SK-N-SH (cell line): ENCODE results near the gene SMIM27. TPM values are rescaled to one million over a fixed set of nuclear protein-coding genes. Genes with fewer than 3 reads are reported as not detected.

Source experiments
- CTCF ChIA-PET: fragments of 300-600, 350-600 bp; formaldehyde crosslinking; extraction: SDS; loops from one replicate; lab custom pipeline; 2021; lab: Yijun Ruan, JAX
- POLR2A ChIA-PET: fragments of 350-600 bp; sonication (Branson Sonifier 250); formaldehyde crosslinking; extraction: SDS; loops from one replicate; lab custom pipeline; 2020; ENCODE audit warnings: antibody characterized with exemption, inconsistent platforms; lab: Yijun Ruan, JAX
- DNase-seq: peaks from one replicate; pipeline ENCODE4 v3.0.0; 2012
- H2AFZ ChIP-seq: fragments of 200-600 bp; sonication (generic); 2 replicates; pipeline ENCODE4 v1.8.1; 2016; ENCODE audit warnings: antibody characterized with exemption, mild to moderate bottlenecking, low read depth
- H3F3A ChIP-seq: fragments of 200-600 bp; sonication (generic); replicated peaks from 2 replicates; pipeline ENCODE3; 2016; ENCODE audit warnings: antibody characterized with exemption, mild to moderate bottlenecking; ENCODE audit not compliant: insufficient read depth
- H3K27ac ChIP-seq, 2 experiments: fragments of 200-500 bp in 1 of 2; fragments of 200-600 bp in 1 of 2; sonication (Bioruptor generic) in 1 of 2; sonication (generic), shearing (Covaris generic) in 1 of 2; 2 replicates each; pipeline versions ENCODE4 v1.5.1 to v1.6.1; 2014 to 2016; ENCODE audit warnings: low read depth in 2 of 2, inconsistent platforms in 1 of 2, low read length in 1 of 2, mild to moderate bottlenecking in 1 of 2, mixed read lengths in 1 of 2
- H3K27me3 ChIP-seq: fragments of 200-600 bp; sonication (generic), shearing (Covaris generic); 2 replicates; pipeline ENCODE4 v1.6.1; 2016; ENCODE audit warnings: mixed run types; ENCODE audit not compliant: insufficient read depth
- H3K36me3 ChIP-seq, 2 experiments: fragments of 200-500 bp in 1 of 2; fragments of 200-600 bp in 1 of 2; sonication (Bioruptor generic) in 1 of 2; sonication (generic) in 1 of 2; replicated peaks in 1 of 2; 2 replicates each; pipeline versions ENCODE3 to v1.5.1; 2014 to 2016; ENCODE audit warnings: low read length in 1 of 2, mild to moderate bottlenecking in 1 of 2; ENCODE audit not compliant: insufficient read depth in 2 of 2, control insufficient read depth in 1 of 2
- H3K4me1 ChIP-seq, 2 experiments: fragments of 200-500 bp in 1 of 2; fragments of 200-600 bp in 1 of 2; sonication (Bioruptor generic) in 1 of 2; sonication (generic), shearing (Covaris generic) in 1 of 2; 2 replicates each; pipeline versions ENCODE4 v1.5.1 to v1.6.1; 2014 to 2016; ENCODE audit warnings: low read depth in 1 of 2, low read length in 1 of 2, mixed run types in 1 of 2; ENCODE audit not compliant: insufficient read depth in 2 of 2, control insufficient read depth in 1 of 2
- H3K4me2 ChIP-seq: fragments of 200-600 bp; sonication (generic), shearing (Covaris generic); 2 replicates; pipeline ENCODE4 v1.6.1; 2017; ENCODE audit warnings: mixed run types
- H3K4me3 ChIP-seq, 2 experiments: fragments of 200-500 bp in 1 of 2; fragments of 200-600 bp in 1 of 2; sonication (Bioruptor generic) in 1 of 2; sonication (generic), shearing (Covaris generic) in 1 of 2; 2 replicates each; pipeline versions ENCODE4 v1.5.1 to v1.8.1; 2014 to 2016; ENCODE audit warnings: low read depth in 2 of 2, inconsistent platforms in 1 of 2, low read length in 1 of 2, mild to moderate bottlenecking in 1 of 2, mixed read lengths in 1 of 2, moderate library complexity in 1 of 2
- H3K79me2 ChIP-seq: fragments of 200-600 bp; sonication (generic); 2 replicates; pipeline ENCODE4 v1.8.1; 2017; ENCODE audit warnings: mild to moderate bottlenecking; ENCODE audit not compliant: insufficient read depth
- H3K9ac ChIP-seq: fragments of 200-600 bp; sonication (generic); 2 replicates; pipeline ENCODE4 v1.6.1; 2017; ENCODE audit warnings: mixed run types
- H3K9me2 ChIP-seq: fragments of 200-600 bp; sonication (generic); 2 replicates; pipeline ENCODE4 v1.6.1; 2017; ENCODE audit warnings: mixed run types
- H3K9me3 ChIP-seq: fragments of 200-600 bp; sonication (generic); 2 replicates; pipeline ENCODE4 v1.6.1; 2017; ENCODE audit warnings: mixed run types, mild to moderate bottlenecking, moderate library complexity
- H4K20me1 ChIP-seq: fragments of 200-600 bp; sonication (generic); 2 replicates; pipeline ENCODE4 v1.6.1; 2017; ENCODE audit warnings: mild to moderate bottlenecking, mixed run types; ENCODE audit not compliant: insufficient read depth
- CTCF ChIP-seq: fragments of 200-600 bp; sonication (generic); IDR thresholded peaks from 2 replicates; pipeline ENCODE4 v1.6.1; 2017; ENCODE audit warnings: antibody characterized with exemption, mild to moderate bottlenecking, moderate library complexity
- FOXM1 ChIP-seq: IDR thresholded peaks from 2 replicates; pipeline ENCODE4 v1.4.0; 2012; ENCODE audit warnings: low read depth, mild to moderate bottlenecking
- MEF2A ChIP-seq: IDR thresholded peaks from 2 replicates; pipeline ENCODE4 v1.4.0; 2012; ENCODE audit warnings: low read depth, borderline replicate concordance
- RFX5 ChIP-seq: IDR thresholded peaks from 2 replicates; pipeline ENCODE4 v1.6.1; 2012; ENCODE audit warnings: mild to moderate bottlenecking, improper control_type of control experiment, low read length
- RXRA ChIP-seq: IDR thresholded peaks from 2 replicates; pipeline ENCODE4 v1.4.0; 2012; ENCODE audit warnings: low read depth, mild to moderate bottlenecking, borderline replicate concordance
- YY1 ChIP-seq: IDR thresholded peaks from 2 replicates; pipeline ENCODE4 v1.4.0; 2012; ENCODE audit warnings: low read depth, mild to moderate bottlenecking
- WGBS: methylation state at CpG from one replicate; pipeline ENCODE4 v1.1.6; 2017; ENCODE audit warnings: low lambda C conversion rate; 5-methylcytosine and 5-hydroxymethylcytosine counted together
- polyA plus RNA-seq, 3 experiments: library from polyadenylated mRNA; depleted of rRNA; stranded (reverse); fragments of >200 nt; gene quantifications; 2 replicates each; pipeline ENCODE4 v1.2.3, GENCODE V29; 2012
- TF ChIP-seq, protein P1 (sequence below): IDR thresholded peaks from 2 replicates; pipeline ENCODE4 v1.6.1; 2012; ENCODE audit warnings: mild to moderate bottlenecking, low read depth, low read length, moderate library complexity
- TF ChIP-seq, protein P2 (sequence below): IDR thresholded peaks from 2 replicates; pipeline ENCODE4 v1.4.0; 2012; ENCODE audit warnings: low read depth

SMIM27 gene
- polyA plus RNA-seq, 1 of the 3 experiments (the other 2 are of a cell fraction), result 6.0 TPM

DNA sequence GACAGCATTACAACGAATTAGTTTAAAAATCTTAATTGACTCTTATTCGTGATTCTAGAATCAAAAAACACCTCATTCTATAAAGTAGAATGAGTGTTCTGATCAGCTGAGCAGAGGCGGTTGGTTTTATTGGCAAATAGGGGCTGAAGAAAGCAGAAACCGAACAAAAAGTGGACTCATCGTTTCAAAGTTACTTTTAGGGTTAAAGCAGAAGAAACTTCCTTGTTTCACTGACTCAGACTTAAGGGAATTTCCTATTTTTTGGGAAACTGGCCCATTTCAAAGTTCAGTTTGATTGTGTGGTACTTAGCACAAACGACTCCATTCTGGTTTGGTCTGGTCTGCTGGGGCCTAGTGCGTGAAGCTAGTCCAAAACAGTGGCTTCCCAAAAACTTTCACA is 21.7 kb downstream of the SMIM27 start:
- Histone ChIP-seq H3K27me3 (no peaks in the 10 kb centered on the region), H3K27ac (no peak overlapping the region), H3K4me3 (no peak overlapping the region), H3K36me3 (peaks cover 3 to 5% of the 10 kb centered on the region in 2 experiments)
- DNase-seq, result no peak
- 88% methylated on average over 7 of the region's 7 CpGs for WGBS
- POLR2A ChIA-PET, result interaction anchor here (0.9 kb wide), 1 partner anchor 22 kb away, joined by 3 read pairs; the partner anchor contains the start of genes SMIM27 and TOPORS
- TF ChIP-seq FOXM1 (no peak), MEF2A (no peak), CTCF (no peak), RFX5 (no peak), YY1 (no peak), RXRA (no peak)
- TF ChIP-seq, protein P1, sequence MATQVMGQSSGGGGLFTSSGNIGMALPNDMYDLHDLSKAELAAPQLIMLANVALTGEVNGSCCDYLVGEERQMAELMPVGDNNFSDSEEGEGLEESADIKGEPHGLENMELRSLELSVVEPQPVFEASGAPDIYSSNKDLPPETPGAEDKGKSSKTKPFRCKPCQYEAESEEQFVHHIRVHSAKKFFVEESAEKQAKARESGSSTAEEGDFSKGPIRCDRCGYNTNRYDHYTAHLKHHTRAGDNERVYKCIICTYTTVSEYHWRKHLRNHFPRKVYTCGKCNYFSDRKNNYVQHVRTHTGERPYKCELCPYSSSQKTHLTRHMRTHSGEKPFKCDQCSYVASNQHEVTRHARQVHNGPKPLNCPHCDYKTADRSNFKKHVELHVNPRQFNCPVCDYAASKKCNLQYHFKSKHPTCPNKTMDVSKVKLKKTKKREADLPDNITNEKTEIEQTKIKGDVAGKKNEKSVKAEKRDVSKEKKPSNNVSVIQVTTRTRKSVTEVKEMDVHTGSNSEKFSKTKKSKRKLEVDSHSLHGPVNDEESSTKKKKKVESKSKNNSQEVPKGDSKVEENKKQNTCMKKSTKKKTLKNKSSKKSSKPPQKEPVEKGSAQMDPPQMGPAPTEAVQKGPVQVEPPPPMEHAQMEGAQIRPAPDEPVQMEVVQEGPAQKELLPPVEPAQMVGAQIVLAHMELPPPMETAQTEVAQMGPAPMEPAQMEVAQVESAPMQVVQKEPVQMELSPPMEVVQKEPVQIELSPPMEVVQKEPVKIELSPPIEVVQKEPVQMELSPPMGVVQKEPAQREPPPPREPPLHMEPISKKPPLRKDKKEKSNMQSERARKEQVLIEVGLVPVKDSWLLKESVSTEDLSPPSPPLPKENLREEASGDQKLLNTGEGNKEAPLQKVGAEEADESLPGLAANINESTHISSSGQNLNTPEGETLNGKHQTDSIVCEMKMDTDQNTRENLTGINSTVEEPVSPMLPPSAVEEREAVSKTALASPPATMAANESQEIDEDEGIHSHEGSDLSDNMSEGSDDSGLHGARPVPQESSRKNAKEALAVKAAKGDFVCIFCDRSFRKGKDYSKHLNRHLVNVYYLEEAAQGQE, result no peak
- TF ChIP-seq, protein P2, sequence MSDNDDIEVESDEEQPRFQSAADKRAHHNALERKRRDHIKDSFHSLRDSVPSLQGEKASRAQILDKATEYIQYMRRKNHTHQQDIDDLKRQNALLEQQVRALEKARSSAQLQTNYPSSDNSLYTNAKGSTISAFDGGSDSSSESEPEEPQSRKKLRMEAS, result no peak
- TF ChIP-seq, all 33 proteins: peak for 0
- CTCF ChIA-PET, result interaction anchor here (0.9 to 20.6 kb wide), 10 partner anchors 8 to 451 kb away, joined by 3 to 620 read pairs (median 5); partner anchors contain the start of genes ACO1, DNAJA1 and TOPORS
- H2AFZ ChIP-seq, result peak overlapping the region; percentile 91
- H3F3A ChIP-seq, result peaks cover 4% of the 10 kb centered on the region
- H3K79me2 ChIP-seq, result peaks cover 41% of the 10 kb centered on the region
- H3K9me2 ChIP-seq, result no peaks in the 10 kb centered on the region
- H3K4me1 ChIP-seq, result peaks cover 17 to 18% of the 10 kb centered on the region in 2 experiments; a peak in 3 of 4 replicates
- H3K9ac ChIP-seq, result no peak overlapping the region
- H4K20me1 ChIP-seq, result peaks cover 10% of the 10 kb centered on the region; the same call in 1 of the 2 replicates
- H3K4me2 ChIP-seq, result peak overlapping the region; percentile 88; the same call in 1 of the 2 replicates
- no peaks in the 10 kb centered on the region for H3K9me3 ChIP-seq

GRCh38 chr9:32574858-32575257 is 22.7 kb downstream of the SMIM27 start:
- Histone ChIP-seq H3K4me1 (peaks cover 17 to 18% of the 10 kb centered on the region in 2 experiments; a peak in 3 of 4 replicates), H3K36me3 (peaks cover 3 to 5% of the 10 kb centered on the region in 2 experiments), H3K9me2 (no peaks in the 10 kb centered on the region), H3K9me3 (no peaks in the 10 kb centered on the region), H2AFZ (no peak overlapping the region), H3K79me2 (peaks cover 31% of the 10 kb centered on the region), H3K27ac (no peak overlapping the region), H4K20me1 (peaks cover 10% of the 10 kb centered on the region; the same call in 1 of the 2 replicates), H3K9ac (no peak overlapping the region), H3F3A (peaks cover 4% of the 10 kb centered on the region), H3K27me3 (no peaks in the 10 kb centered on the region), H3K4me2 (no peak overlapping the region), H3K4me3 (no peak overlapping the region)
- TF ChIP-seq, protein P1, result no peak
- POLR2A ChIA-PET, result no interaction called here
- 33% methylated on average over 1 of the region's 1 CpG for WGBS
- no peak for DNase-seq
- CTCF ChIA-PET, result interaction anchor here (0.8 to 20.6 kb wide), 8 partner anchors 12 to 394 kb away, joined by 3 to 620 read pairs (median 5); partner anchors contain the start of genes ACO1 and TOPORS
